Sigmoid colon (tissue), 7 donors: Measurements from ENCODE around the gene EPHA1. TPM values are rescaled to one million over a fixed set of nuclear protein-coding genes. Genes with fewer than 3 reads are reported as not detected.

Experiments
- DNase-seq: peaks from one replicate; pipeline ENCODE4 v3.0.0-alpha.2; 2019
- H3K27ac ChIP-seq, 4 donors: fragments of 200-600 bp; sonication (generic); one replicate each; pipeline ENCODE4 v1.5.1; 2016 to 2019; ENCODE audit warnings: mild to moderate bottlenecking in 1 of 4
- H3K27me3 ChIP-seq, 3 donors: fragments of 200-600 bp; sonication (generic); one replicate each; pipeline ENCODE4 v1.5.1; 2019; ENCODE audit warnings: mild to moderate bottlenecking in 1 of 3
- H3K36me3 ChIP-seq, 4 donors: fragments of 200-600 bp; sonication (generic); one replicate each; pipeline ENCODE4 v1.5.1; 2016 to 2019
- H3K4me1 ChIP-seq, 4 donors: fragments of 200-600 bp; sonication (generic); one replicate each; pipeline ENCODE4 v1.5.1; 2017 to 2019
- H3K4me3 ChIP-seq, 4 donors: fragments of 200-600 bp; sonication (generic); one replicate each; pipeline ENCODE4 v1.5.1; 2017 to 2019; ENCODE audit warnings: mild to moderate bottlenecking in 2 of 4, moderate library complexity in 1 of 4
- H3K9me3 ChIP-seq, 4 donors: fragments of 200-600 bp in 3 of 4; sonication (generic) in 3 of 4; one replicate each; pipeline versions ENCODE4 v1.5.1 to v1.6.1; 2013 to 2019
- CTCF ChIP-seq, 4 experiments: fragments of 450-650 bp in 3 of 4; fragments of 200-600 bp in 1 of 4; IDR thresholded peaks; one replicate each; pipeline ENCODE4 v1.5.1; 2016 to 2019; ENCODE audit warnings: antibody characterized with exemption in 4 of 4, mild to moderate bottlenecking in 3 of 4, moderate library complexity in 2 of 4
- EP300 ChIP-seq, 4 donors: sonication (generic); formaldehyde crosslinking; IDR thresholded peaks; one replicate each; pipeline ENCODE4 v1.6.1; 2017; ENCODE audit warnings: antibody characterized with exemption in 4 of 4
- POLR2A ChIP-seq, 2 donors: fragments of 450-650 bp; IDR thresholded peaks; one replicate each; pipeline ENCODE4 v1.6.1; 2016; ENCODE audit warnings: antibody characterized with exemption in 2 of 2, mild to moderate bottlenecking in 2 of 2, moderate library complexity in 2 of 2
- POLR2AphosphoS5 ChIP-seq, 4 donors: sonication (generic); formaldehyde crosslinking; IDR thresholded peaks; one replicate each; pipeline ENCODE4 v1.6.1; 2017; ENCODE audit warnings: antibody characterized with exemption in 4 of 4
- WGBS, 2 donors: extraction: QIAGEN DNeasy Blood & Tissue Kit; methylation state at CpG; one replicate each; pipeline ENCODE4 v1.1.7; 2013; 5-methylcytosine and 5-hydroxymethylcytosine counted together
- intact Hi-C: fragments of 100-400 bp; cut with DNase I; formaldehyde crosslinking; loops from one replicate; pipeline ENCODE4 v1.15.1; 2023
- polyA plus RNA-seq, 3 donors: library from polyadenylated mRNA; stranded (reverse); fragments of 200-250 nt; gene quantifications; one replicate each; pipeline ENCODE4 v1.2.3, GENCODE V29; 2013
- total RNA-seq, 4 donors: library from RNA; depleted of rRNA; stranded (reverse); fragments of >200 nt; gene quantifications; one replicate each; pipeline ENCODE4 v1.1.0, GENCODE V29; 2016
- donor health status: healthy with polysubstance abuse.
- donor health status: Bipolar disorder and iron deficiency.
- donor health status: healthy.

EPHA1 gene
- total and polyA plus RNA-seq, 7 donors: 0.14 to 10.2 (median 1.5) TPM; not detected in 2

- Histone ChIP-seq H3K27me3 (no peaks in the 10 kb centered on the region), H3K4me1 (peaks cover 0 to 78% (median 75%) of the 10 kb centered on the region in 4 donors), H3K27ac (peak overlapping the region; percentile 97 to 100 (median 100)), H3K4me3 (peak overlapping the region in 3 of 4 donors; percentile 90 to 100 (median 92)), H3K36me3 (peaks cover 13 to 38% (median 27%) of the 10 kb centered on the region in 4 donors), H3K9me3 (no peaks in the 10 kb centered on the region)
- TF ChIP-seq POLR2AphosphoS5 (IDR thresholded peaks at IDR 0.05): peak in 2 of 4 donors; percentile 6 to 32
- no peak for TF ChIP-seq CTCF (IDR thresholded peaks at IDR 0.05)
- DNase-seq: peak; percentile 65
- 67 to 86% methylated on average over 14 of the region's 14 CpGs for WGBS, 2 donors
- intact Hi-C loops: loop anchor here (5.0 to 10.0 kb wide), 5 partner anchors 32 to 530 kb away; partner anchors contain the start of genes CASP2, EPHB6, GSTK1 and TCAF1
Measured at GRCh38 chr7:143384661-143385631, 23.7 kb downstream of the EPHA1 start.

- peaks cover 9 to 30% (median 20%) of the 10 kb centered on the region in 4 donors for H3K36me3 ChIP-seq
- 66 to 81% methylated on average over 5 of the region's 5 CpGs for WGBS, 2 donors
- TF ChIP-seq POLR2A (IDR thresholded peaks at IDR 0.05) (no peak), POLR2AphosphoS5 (IDR thresholded peaks at IDR 0.05) (no peak), CTCF (IDR thresholded peaks at IDR 0.05) (no peak)
- no peaks in the 10 kb centered on the region for H3K9me3 ChIP-seq
- DNase-seq: peak; percentile 74
- peaks cover 0 to 80% (median 77%) of the 10 kb centered on the region in 4 donors for H3K4me1 ChIP-seq
- peak overlapping the region in 3 of 4 donors; percentile 90 to 100 (median 92) for H3K4me3 ChIP-seq
- intact Hi-C loops: loop anchor here (5.0 to 10.0 kb wide), 5 partner anchors 33 to 529 kb away; partner anchors contain the start of genes CASP2, EPHB6, GSTK1 and TCAF1
- H3K27me3 ChIP-seq: no peaks in the 10 kb centered on the region
- H3K27ac ChIP-seq: peak overlapping the region; percentile 97 to 100 (median 100)
Measured at GRCh38 chr7:143384148-143384547, 24.5 kb downstream of the EPHA1 start.

GRCh38 chr7:143383642-143383957, 25.1 kb downstream of the EPHA1 start:
- Histone ChIP-seq H3K27me3 (no peaks in the 10 kb centered on the region), H3K4me1 (peaks cover 0 to 80% (median 78%) of the 10 kb centered on the region in 4 donors), H3K27ac (peak overlapping the region; percentile 97 to 100 (median 100)), H3K9me3 (no peaks in the 10 kb centered on the region), H3K4me3 (peak overlapping the region in 3 of 4 donors; percentile 90 to 100 (median 92)), H3K36me3 (peaks cover 4 to 25% (median 14%) of the 10 kb centered on the region in 4 donors)
- WGBS, 2 donors: 71 to 88% methylated on average over 1 of the region's 1 CpG
- TF ChIP-seq POLR2A (IDR thresholded peaks at IDR 0.05): no peak
- TF ChIP-seq POLR2AphosphoS5 (IDR thresholded peaks at IDR 0.05): no peak
- no peak for TF ChIP-seq CTCF (IDR thresholded peaks at IDR 0.05)
- TF ChIP-seq EP300 (IDR thresholded peaks at IDR 0.05): no peak
- peak; percentile 66 for DNase-seq
- intact Hi-C loops: loop anchor here (5.0 to 10.0 kb wide), 5 partner anchors 34 to 529 kb away; partner anchors contain the start of genes CASP2, EPHB6, GSTK1 and TCAF1

GRCh38 chr7:143382791-143383641, 25.6 kb downstream of the EPHA1 start:
- Histone ChIP-seq H3K27ac (peak overlapping the region; percentile 97 to 100 (median 100)), H3K4me3 (peak overlapping the region; percentile 82 to 100 (median 91)), H3K36me3 (peaks cover 0 to 19% (median 9%) of the 10 kb centered on the region in 4 donors), H3K4me1 (peaks cover 0 to 80% (median 77%) of the 10 kb centered on the region in 4 donors), H3K27me3 (no peaks in the 10 kb centered on the region), H3K9me3 (no peaks in the 10 kb centered on the region)
- WGBS, 2 donors: 87 to 92% methylated on average over 15 of the region's 15 CpGs
- intact Hi-C loops: loop anchor here (5.0 to 10.0 kb wide), 5 partner anchors 34 to 528 kb away; partner anchors contain the start of genes CASP2, EPHB6, GSTK1 and TCAF1
- TF ChIP-seq CTCF (IDR thresholded peaks at IDR 0.05) (no peak), POLR2AphosphoS5 (IDR thresholded peaks at IDR 0.05) (no peak), POLR2A (IDR thresholded peaks at IDR 0.05) (no peak), EP300 (IDR thresholded peaks at IDR 0.05) (no peak)
- peak; percentile 71 for DNase-seq
